ENCODE results near the gene GRIP1. TPM values are rescaled to one million over a fixed set of nuclear protein-coding genes. Genes with fewer than 3 reads are reported as not detected.

GRIP1 gene
- total RNA-seq, 1 experiment from 2014 or later = 0.23 TPM

DNA sequence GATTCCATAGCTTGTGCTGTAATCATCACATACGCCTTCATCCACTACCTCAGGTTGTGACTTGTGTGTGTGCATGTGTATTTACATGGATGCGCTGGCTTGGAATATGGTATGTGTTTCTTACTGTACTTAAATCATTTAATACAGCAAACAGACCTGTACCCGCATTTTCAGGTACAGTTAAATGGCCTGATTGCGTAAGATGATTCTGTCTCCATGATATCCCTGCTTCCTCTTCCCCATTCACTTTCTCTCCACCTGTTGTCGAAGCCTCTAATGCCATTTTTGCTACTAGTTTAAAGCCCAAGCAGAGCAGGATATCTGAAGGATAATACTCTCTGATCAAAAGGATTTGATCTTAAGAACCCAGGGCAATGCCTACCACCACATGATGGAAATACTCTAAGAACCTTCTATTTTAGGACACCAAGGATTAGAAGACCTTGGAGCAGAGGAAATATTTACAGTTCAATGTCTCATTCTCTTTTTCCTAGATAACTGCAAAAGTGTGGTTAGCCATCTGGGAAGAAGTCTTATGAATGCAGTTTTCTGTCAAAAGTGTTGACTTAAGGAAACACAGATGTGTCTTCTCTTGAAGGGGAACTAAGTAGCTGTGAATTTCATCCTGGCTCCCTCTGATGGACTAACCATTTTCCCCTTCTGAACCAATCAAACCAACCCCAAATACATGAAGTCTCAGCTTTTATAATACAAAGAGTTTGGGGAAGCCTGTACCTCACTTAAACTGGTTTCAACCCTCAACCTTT is 297.9 kb downstream of the GRIP1 start:
- TF ChIP-seq, protein P1, sequence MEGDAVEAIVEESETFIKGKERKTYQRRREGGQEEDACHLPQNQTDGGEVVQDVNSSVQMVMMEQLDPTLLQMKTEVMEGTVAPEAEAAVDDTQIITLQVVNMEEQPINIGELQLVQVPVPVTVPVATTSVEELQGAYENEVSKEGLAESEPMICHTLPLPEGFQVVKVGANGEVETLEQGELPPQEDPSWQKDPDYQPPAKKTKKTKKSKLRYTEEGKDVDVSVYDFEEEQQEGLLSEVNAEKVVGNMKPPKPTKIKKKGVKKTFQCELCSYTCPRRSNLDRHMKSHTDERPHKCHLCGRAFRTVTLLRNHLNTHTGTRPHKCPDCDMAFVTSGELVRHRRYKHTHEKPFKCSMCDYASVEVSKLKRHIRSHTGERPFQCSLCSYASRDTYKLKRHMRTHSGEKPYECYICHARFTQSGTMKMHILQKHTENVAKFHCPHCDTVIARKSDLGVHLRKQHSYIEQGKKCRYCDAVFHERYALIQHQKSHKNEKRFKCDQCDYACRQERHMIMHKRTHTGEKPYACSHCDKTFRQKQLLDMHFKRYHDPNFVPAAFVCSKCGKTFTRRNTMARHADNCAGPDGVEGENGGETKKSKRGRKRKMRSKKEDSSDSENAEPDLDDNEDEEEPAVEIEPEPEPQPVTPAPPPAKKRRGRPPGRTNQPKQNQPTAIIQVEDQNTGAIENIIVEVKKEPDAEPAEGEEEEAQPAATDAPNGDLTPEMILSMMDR (IDR thresholded peaks at IDR 0.05; ENCODE audit: insufficient read depth in 1 of 2, low read depth in 1 of 2, low read length in 1 of 2, severe bottlenecking in 1 of 2, unreplicated experiment in 1 of 2) = no peak
- Histone ChIP-seq H3K9me3 (no peaks in the 10 kb centered on the region), H3K27me3 (replicated peaks; ENCODE audit: control insufficient read depth, insufficient read depth, low read length) (no peaks in the 10 kb centered on the region), H3K4me1 (no peaks in the 10 kb centered on the region), H3K4me3 (ENCODE audit: low read depth, low read length) (no peak overlapping the region), H3K36me3 (ENCODE audit: control insufficient read depth, insufficient read depth, low read length) (no peaks in the 10 kb centered on the region)
- H3K27me3 Mint-ChIP-seq (ENCODE audit: insufficient read depth, unreplicated experiment) = no peaks in the 10 kb centered on the region
- peaks cover 6% of the 10 kb centered on the region for H3K4me1 Mint-ChIP-seq (ENCODE audit: low read depth, unreplicated experiment)
- no TSS peak for BruUV-seq (replicated peaks)
- intact Hi-C loops (cut with micrococcal nuclease; ENCODE audit: unreplicated experiment) = no loop called here
- POLR2A ChIA-PET = no interaction called here
- CTCF ChIA-PET = no interaction called here
- DNase-seq = no peak
- no peaks in the 10 kb centered on the region for H3K36me3 Mint-ChIP-seq (ENCODE audit: insufficient read depth, unreplicated experiment)
- no peak overlapping the region for H3K4me3 Mint-ChIP-seq (ENCODE audit: unreplicated experiment)
- no peak overlapping the region for H3K27ac Mint-ChIP-seq (ENCODE audit: unreplicated experiment)
- no peaks in the 10 kb centered on the region for H3K9me3 Mint-ChIP-seq (ENCODE audit: unreplicated experiment)

DNA sequence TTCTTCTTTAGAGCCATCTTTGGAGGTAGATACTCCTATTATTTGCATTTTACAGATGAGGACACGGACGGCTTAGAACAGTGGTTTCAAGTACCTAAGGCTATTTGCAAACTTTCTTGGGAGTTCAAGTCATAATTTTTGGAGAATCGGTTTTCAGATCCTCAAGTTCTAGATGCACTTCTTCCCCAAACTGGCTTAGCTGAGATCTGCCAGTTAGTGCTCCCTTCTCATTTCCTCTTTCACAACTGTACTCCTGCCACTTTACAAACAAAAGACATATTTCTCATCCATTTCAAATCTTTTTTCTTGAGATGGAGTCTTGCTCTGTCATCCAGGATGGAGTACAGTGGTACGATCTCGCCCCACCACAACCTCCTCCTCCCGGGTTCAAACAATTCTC is 299.3 kb downstream of the GRIP1 start:
- Histone ChIP-seq H3K9me3 (no peaks in the 10 kb centered on the region), H3K4me1 (no peaks in the 10 kb centered on the region), H3K36me3 (ENCODE audit: control insufficient read depth, insufficient read depth, low read length) (no peaks in the 10 kb centered on the region), H3K27me3 (replicated peaks; ENCODE audit: control insufficient read depth, insufficient read depth, low read length) (no peaks in the 10 kb centered on the region), H3K4me3 (ENCODE audit: low read depth, low read length) (no peak overlapping the region)
- ChIA-PET POLR2A (no interaction called here), CTCF (no interaction called here)
- Mint-ChIP-seq H3K9me3 (ENCODE audit: unreplicated experiment) (no peaks in the 10 kb centered on the region), H3K4me1 (ENCODE audit: low read depth, unreplicated experiment) (peaks cover 4% of the 10 kb centered on the region), H3K27ac (ENCODE audit: unreplicated experiment) (no peak overlapping the region), H3K36me3 (ENCODE audit: insufficient read depth, unreplicated experiment) (no peaks in the 10 kb centered on the region), H3K4me3 (ENCODE audit: unreplicated experiment) (no peak overlapping the region), H3K27me3 (ENCODE audit: insufficient read depth, unreplicated experiment) (no peaks in the 10 kb centered on the region)
- DNase-seq = no peak
- BruUV-seq (replicated peaks) = no TSS peak
- intact Hi-C loops (cut with micrococcal nuclease; ENCODE audit: unreplicated experiment) = no loop called here
- TF ChIP-seq, protein P1 (IDR thresholded peaks at IDR 0.05; ENCODE audit: insufficient read depth in 1 of 2, low read depth in 1 of 2, low read length in 1 of 2, severe bottlenecking in 1 of 2, unreplicated experiment in 1 of 2) = no peak

DNA sequence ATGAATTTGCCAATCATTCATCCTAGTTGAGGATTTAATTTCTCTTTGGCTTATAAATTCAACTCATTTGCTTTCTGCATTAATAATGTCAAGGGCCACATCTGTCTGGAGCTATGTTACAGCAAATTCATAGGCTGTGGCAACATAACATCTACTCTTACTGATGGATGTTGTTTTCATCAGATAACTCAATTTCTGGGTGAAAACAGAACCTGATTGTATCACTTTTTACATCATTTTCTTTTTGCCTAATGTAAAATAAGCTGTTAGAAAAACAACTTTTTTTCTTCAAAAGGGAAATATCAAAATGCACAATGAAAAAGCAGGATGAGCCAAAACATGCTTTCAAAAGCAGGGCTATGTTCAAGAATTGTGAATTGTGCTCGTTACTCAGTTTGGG is 303.3 kb downstream of the GRIP1 start:
- no TSS peak for BruUV-seq (replicated peaks)
- TF ChIP-seq, protein P1 (IDR thresholded peaks at IDR 0.05; ENCODE audit: insufficient read depth in 1 of 2, low read depth in 1 of 2, low read length in 1 of 2, severe bottlenecking in 1 of 2, unreplicated experiment in 1 of 2) = no peak
- Histone ChIP-seq H3K36me3 (ENCODE audit: control insufficient read depth, insufficient read depth, low read length) (no peaks in the 10 kb centered on the region), H3K4me1 (no peaks in the 10 kb centered on the region), H3K9me3 (no peaks in the 10 kb centered on the region), H3K4me3 (ENCODE audit: low read depth, low read length) (no peak overlapping the region), H3K27me3 (replicated peaks; ENCODE audit: control insufficient read depth, insufficient read depth, low read length) (no peaks in the 10 kb centered on the region)
- DNase-seq = no peak
- no peaks in the 10 kb centered on the region for H3K9me3 Mint-ChIP-seq (ENCODE audit: unreplicated experiment)
- no peaks in the 10 kb centered on the region for H3K36me3 Mint-ChIP-seq (ENCODE audit: insufficient read depth, unreplicated experiment)
- no peaks in the 10 kb centered on the region for H3K27me3 Mint-ChIP-seq (ENCODE audit: insufficient read depth, unreplicated experiment)
- POLR2A ChIA-PET = no interaction called here
- no peak overlapping the region for H3K27ac Mint-ChIP-seq (ENCODE audit: unreplicated experiment)
- intact Hi-C loops (cut with micrococcal nuclease; ENCODE audit: unreplicated experiment) = no loop called here
- CTCF ChIA-PET = no interaction called here
- H3K4me3 Mint-ChIP-seq (ENCODE audit: unreplicated experiment) = no peak overlapping the region
- H3K4me1 Mint-ChIP-seq (ENCODE audit: low read depth, unreplicated experiment) = no peaks in the 10 kb centered on the region
